Chondrocyte (in vitro differentiated cells): ENCODE results near the gene KCNJ4. TPM values are rescaled to one million over a fixed set of nuclear protein-coding genes. Genes with fewer than 3 reads are reported as not detected.

ENCODE experiments used
- DNase-seq: peaks from one replicate; pipeline ENCODE4 v3.0.0; 2021; ENCODE audit warnings: mixed read lengths, low spot score
- H3K27ac Mint-ChIP-seq: one replicate; pipeline ENCODE4 v1.8.0; 2021; ENCODE audit warnings: mild to moderate bottlenecking, moderate library complexity, mixed read lengths; ENCODE audit not compliant: unreplicated experiment
- H3K27me3 Mint-ChIP-seq: 2 replicates; pipeline ENCODE4 v1.8.0; 2021; ENCODE audit warnings: low read depth, mixed read lengths
- H3K36me3 Mint-ChIP-seq: 2 replicates; pipeline ENCODE4 v1.8.0; 2021; ENCODE audit warnings: low read depth, mixed read lengths
- H3K4me1 Mint-ChIP-seq: 2 replicates; pipeline ENCODE4 v1.8.0; 2021; ENCODE audit warnings: low read depth, mild to moderate bottlenecking, mixed read lengths
- H3K4me3 Mint-ChIP-seq: one replicate; pipeline ENCODE4 v1.8.0; 2021; ENCODE audit warnings: mild to moderate bottlenecking, moderate library complexity, mixed read lengths; ENCODE audit not compliant: unreplicated experiment
- H3K9me3 Mint-ChIP-seq: 2 replicates; pipeline ENCODE4 v1.8.0; 2021; ENCODE audit warnings: low read depth, mixed read lengths
- total RNA-seq: library from RNA; stranded (reverse); gene quantifications from 3 replicates; pipeline ENCODE4 v1.2.1, GENCODE V29; 2021
- TF ChIP-seq, protein P1 (sequence below): fragments of 200-600 bp; sonication (generic); IDR thresholded peaks from 2 replicates; pipeline ENCODE4 v1.5.0; 2021; ENCODE audit warnings: antibody characterized with exemption, mild to moderate bottlenecking, moderate library complexity

The KCNJ4 gene
- total RNA-seq, 1 donor from 2014 or later = 0.27 TPM

DNA sequence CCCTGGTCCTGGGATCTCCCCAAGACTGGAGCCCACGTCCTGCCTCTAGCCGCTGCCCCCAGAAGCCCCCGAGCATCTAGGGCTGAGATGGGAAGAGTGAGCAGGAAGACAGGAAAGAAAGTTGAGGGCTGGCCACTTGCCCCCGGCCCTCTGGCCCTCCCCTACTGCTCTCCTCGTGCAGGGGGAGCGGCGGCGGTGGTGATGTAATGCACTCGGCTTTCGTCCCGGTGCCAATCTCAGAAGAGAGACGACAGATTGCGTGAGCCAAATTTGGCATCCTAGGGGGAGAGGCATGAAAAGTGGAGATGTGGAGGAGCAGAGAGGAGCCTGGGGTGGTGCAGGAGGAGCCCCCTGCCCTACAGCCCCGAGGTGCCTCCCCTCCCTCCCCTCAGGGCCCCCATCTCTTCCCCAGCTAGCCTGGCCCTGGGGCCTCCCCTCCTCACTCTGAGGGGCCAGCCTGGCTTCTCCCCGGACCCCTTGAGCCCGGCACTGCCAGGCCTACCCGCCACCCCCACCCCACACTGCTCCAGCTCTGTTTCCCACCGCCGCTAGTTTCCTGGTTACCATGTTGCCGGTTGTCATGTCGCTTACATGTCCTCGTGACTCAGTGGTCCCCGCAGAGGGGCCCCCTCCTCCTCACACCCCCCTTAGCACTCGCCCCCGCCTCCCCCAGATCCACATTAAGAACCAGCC is 2.5 kb downstream of the KCNJ4 start:
- DNase-seq = no peak
- H3K27me3 Mint-ChIP-seq = peaks cover 33% of the 10 kb centered on the region
- no peak overlapping the region for H3K4me3 Mint-ChIP-seq
- H3K4me1 Mint-ChIP-seq = peaks cover 7% of the 10 kb centered on the region
- no peaks in the 10 kb centered on the region for H3K9me3 Mint-ChIP-seq
- H3K27ac Mint-ChIP-seq = no peak overlapping the region
- TF ChIP-seq, protein P1, sequence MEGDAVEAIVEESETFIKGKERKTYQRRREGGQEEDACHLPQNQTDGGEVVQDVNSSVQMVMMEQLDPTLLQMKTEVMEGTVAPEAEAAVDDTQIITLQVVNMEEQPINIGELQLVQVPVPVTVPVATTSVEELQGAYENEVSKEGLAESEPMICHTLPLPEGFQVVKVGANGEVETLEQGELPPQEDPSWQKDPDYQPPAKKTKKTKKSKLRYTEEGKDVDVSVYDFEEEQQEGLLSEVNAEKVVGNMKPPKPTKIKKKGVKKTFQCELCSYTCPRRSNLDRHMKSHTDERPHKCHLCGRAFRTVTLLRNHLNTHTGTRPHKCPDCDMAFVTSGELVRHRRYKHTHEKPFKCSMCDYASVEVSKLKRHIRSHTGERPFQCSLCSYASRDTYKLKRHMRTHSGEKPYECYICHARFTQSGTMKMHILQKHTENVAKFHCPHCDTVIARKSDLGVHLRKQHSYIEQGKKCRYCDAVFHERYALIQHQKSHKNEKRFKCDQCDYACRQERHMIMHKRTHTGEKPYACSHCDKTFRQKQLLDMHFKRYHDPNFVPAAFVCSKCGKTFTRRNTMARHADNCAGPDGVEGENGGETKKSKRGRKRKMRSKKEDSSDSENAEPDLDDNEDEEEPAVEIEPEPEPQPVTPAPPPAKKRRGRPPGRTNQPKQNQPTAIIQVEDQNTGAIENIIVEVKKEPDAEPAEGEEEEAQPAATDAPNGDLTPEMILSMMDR = no peak
- H3K36me3 Mint-ChIP-seq = no peaks in the 10 kb centered on the region

DNA sequence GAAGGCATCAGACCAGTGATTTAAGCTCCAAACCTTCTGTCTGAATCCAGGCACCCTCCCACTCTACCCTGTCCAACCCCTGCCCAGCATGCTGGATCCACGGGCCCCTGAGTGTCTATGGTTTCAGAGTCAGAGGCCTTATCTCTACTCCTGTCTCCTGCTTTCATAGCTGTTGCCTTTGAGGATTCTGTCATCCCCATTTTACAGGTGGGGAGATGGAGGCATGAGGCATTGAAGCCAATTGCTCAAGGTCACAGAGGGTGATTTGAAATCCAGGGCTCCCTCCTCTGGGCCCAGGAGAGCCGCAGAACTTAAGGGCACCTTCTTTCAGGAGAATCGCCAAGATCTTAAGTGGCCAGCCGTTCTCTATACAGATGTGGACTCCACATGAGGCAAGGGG is 3.1 kb downstream of the KCNJ4 start:
- TF ChIP-seq, protein P1 = no peak
- peaks cover 29% of the 10 kb centered on the region for H3K27me3 Mint-ChIP-seq
- no peak overlapping the region for H3K4me3 Mint-ChIP-seq
- no peaks in the 10 kb centered on the region for H3K36me3 Mint-ChIP-seq
- no peaks in the 10 kb centered on the region for H3K9me3 Mint-ChIP-seq
- peaks cover 7% of the 10 kb centered on the region for H3K4me1 Mint-ChIP-seq
- H3K27ac Mint-ChIP-seq = no peak overlapping the region
- no peak for DNase-seq

DNA sequence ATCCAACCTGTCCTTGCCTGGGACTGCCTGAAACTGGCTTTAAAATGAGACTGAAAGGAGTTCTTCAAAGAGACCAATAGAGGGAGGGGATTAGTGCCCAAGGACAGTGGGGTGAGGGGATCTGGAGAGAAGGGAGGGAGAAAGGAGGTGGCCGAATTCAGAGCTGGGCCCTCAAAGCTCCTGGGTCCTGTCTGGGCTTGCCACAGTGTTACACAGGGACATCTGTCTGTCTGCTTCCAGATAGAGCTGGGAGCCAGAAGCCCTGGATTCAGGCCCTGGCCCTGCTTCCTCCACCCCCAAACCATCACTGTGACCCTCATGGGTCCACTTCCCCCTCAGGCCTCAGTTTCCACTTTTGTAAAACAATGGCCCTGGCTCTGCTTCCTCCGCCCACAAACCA is 3.6 kb downstream of the KCNJ4 start:
- Mint-ChIP-seq H3K4me1 (peaks cover 5% of the 10 kb centered on the region), H3K4me3 (no peak overlapping the region), H3K9me3 (no peaks in the 10 kb centered on the region), H3K27me3 (peaks cover 24% of the 10 kb centered on the region), H3K36me3 (no peaks in the 10 kb centered on the region), H3K27ac (no peak overlapping the region)
- TF ChIP-seq, protein P1 = no peak
- DNase-seq = no peak

DNA sequence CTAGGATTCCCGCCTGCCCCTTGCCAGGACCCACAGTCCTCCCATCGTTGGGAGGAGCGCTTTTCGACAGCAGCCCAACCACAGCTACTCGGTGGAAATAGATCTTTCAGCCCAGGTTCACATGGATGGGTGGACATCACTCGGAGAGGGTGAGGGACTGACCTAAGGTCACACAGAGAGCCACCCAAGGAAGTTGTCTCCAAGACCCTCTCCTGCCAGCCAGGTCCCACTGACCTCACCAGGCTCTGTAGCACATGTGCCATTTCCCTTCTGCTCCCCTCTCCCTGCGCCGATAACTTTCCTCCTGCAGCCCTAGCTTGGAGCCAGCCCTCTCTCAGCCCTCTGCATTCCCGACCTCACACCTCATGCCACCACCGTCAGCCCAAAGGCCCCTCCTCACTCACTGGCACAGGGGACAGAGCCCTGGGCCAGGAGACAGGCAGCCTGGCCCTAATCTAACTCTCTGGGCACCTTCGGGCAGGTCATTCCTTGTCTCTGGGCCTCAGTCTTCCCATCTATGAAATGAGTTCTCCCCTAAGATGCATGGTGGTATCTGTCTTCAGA is 4.7 kb downstream of the KCNJ4 start:
- TF ChIP-seq, protein P1 = no peak
- Mint-ChIP-seq H3K9me3 (no peaks in the 10 kb centered on the region), H3K4me3 (no peak overlapping the region)

DNA sequence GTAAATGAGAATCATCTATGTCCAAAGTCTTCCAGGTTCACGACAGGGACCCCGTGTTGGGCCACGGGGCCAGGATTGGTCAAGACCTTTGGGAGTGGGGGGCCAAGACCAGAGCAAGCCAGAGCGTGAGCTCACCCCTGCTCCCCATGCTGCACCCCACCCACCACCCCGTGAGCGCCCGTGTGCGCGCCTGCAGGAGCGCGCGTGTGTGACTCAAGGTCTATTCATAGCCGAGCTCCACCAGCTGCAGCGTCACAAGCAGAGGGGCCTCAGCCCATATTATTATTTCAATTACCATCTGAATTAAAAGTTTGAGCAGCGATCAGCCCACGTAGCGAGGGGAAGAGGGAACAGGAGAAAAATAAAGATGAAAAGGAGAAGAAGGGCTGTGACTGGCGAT is 5.2 kb downstream of the KCNJ4 start:
- TF ChIP-seq, protein P1 = no peak
- H3K36me3 Mint-ChIP-seq = no peaks in the 10 kb centered on the region
- peaks cover 26% of the 10 kb centered on the region for H3K27me3 Mint-ChIP-seq

More for the DNA sequence above, 4.7 kb downstream of the KCNJ4 start:
- Mint-ChIP-seq H3K36me3 (no peaks in the 10 kb centered on the region), H3K27me3 (peaks cover 24% of the 10 kb centered on the region), H3K4me1 (peaks cover 4% of the 10 kb centered on the region), H3K27ac (no peak overlapping the region)
- no peak for DNase-seq

More for the DNA sequence above, 5.2 kb downstream of the KCNJ4 start:
- H3K27ac Mint-ChIP-seq = no peak overlapping the region
- H3K9me3 Mint-ChIP-seq = no peaks in the 10 kb centered on the region
- DNase-seq = no peak
- H3K4me1 Mint-ChIP-seq = peaks cover 4% of the 10 kb centered on the region
- H3K4me3 Mint-ChIP-seq = no peak overlapping the region
